Tibial nerve (tissue), 3 donors: ENCODE data around the gene ANAPC16.

Experiments
- CTCF ChIP-seq, 5 experiments: fragments of 200-600 bp in 3 of 5; fragments of 450-650 bp in 2 of 5; sonication (generic) in 3 of 5; IDR thresholded peaks; one replicate each; pipeline ENCODE4 v1.5.1; 2016 to 2019; ENCODE audit warnings: antibody characterized with exemption in 5 of 5, mild to moderate bottlenecking in 3 of 5, moderate library complexity in 2 of 5
- POLR2A ChIP-seq, 2 donors: fragments of 450-650 bp; IDR thresholded peaks; one replicate each; pipeline ENCODE4 v1.6.1; 2017; ENCODE audit warnings: antibody characterized with exemption in 2 of 2, mild to moderate bottlenecking in 2 of 2, moderate library complexity in 2 of 2

- TF ChIP-seq CTCF (IDR thresholded peaks at IDR 0.05), result peak in 2 of 5 experiments; percentile 51 to 58
- TF ChIP-seq POLR2A (IDR thresholded peaks at IDR 0.05), result peak; percentile 88 to 98
These were observed at the start of gene ANAPC16, which contains the start of gene ASCC1 for GRCh38 chr10:72215611-72216549.
